DND-41 (cell line): ENCODE results near the gene HAAO.

Source experiments
- EZH2 ChIP-seq: IDR thresholded peaks from 3 replicates; pipeline ENCODE4 v1.6.1; 2012; ENCODE audit warnings: borderline replicate concordance, low read depth, mild to moderate bottlenecking, moderate library complexity, low read length, inconsistent platforms; ENCODE audit not compliant: severe bottlenecking
- TF ChIP-seq, protein P1 (sequence below): IDR thresholded peaks from 2 replicates; pipeline ENCODE4 v1.5.1; 2012; ENCODE audit warnings: borderline replicate concordance, low read length, moderate library complexity, mild to moderate bottlenecking; ENCODE audit not compliant: poor library complexity, severe bottlenecking; ENCODE audit errors: extremely low read depth

GRCh38 chr2:42819160-42819559, 26.8 kb upstream of the HAAO start:
- TF ChIP-seq, protein P1, sequence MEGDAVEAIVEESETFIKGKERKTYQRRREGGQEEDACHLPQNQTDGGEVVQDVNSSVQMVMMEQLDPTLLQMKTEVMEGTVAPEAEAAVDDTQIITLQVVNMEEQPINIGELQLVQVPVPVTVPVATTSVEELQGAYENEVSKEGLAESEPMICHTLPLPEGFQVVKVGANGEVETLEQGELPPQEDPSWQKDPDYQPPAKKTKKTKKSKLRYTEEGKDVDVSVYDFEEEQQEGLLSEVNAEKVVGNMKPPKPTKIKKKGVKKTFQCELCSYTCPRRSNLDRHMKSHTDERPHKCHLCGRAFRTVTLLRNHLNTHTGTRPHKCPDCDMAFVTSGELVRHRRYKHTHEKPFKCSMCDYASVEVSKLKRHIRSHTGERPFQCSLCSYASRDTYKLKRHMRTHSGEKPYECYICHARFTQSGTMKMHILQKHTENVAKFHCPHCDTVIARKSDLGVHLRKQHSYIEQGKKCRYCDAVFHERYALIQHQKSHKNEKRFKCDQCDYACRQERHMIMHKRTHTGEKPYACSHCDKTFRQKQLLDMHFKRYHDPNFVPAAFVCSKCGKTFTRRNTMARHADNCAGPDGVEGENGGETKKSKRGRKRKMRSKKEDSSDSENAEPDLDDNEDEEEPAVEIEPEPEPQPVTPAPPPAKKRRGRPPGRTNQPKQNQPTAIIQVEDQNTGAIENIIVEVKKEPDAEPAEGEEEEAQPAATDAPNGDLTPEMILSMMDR, result no peak
- no peak for TF ChIP-seq EZH2
